GM12878 (cell line): ENCODE data around the gene TCF12. TPM values are rescaled to one million over a fixed set of nuclear protein-coding genes. Genes with fewer than 3 reads are reported as not detected.

Experiments used
- ATAC-seq: fragments of 200-7000 bp; cut with Tn5 transposase; 3 replicates; pipeline ENCODE4 v1.9.1; 2020; ENCODE audit warnings: mild to moderate bottlenecking, moderate library complexity
- BruUV-seq: library from RNA; stranded (reverse); fragments of 400-500 nt; replicated peaks from 2 replicates; lab custom pipeline; 2021; lab: Mats Ljungman, UMichigan
- CTCF ChIA-PET: fragments of 300-600 bp; sonication (Branson Sonifier 250); formaldehyde crosslinking; extraction: SDS; loops from one replicate; lab custom pipeline; 2021; ENCODE audit warnings: inconsistent platforms; lab: Yijun Ruan, JAX
- POLR2A ChIA-PET: fragments of 350-600 bp; formaldehyde crosslinking; extraction: SDS; loops from one replicate; lab custom pipeline; 2021; ENCODE audit warnings: inconsistent platforms; lab: Charles Lee
- RAD21 ChIA-PET: fragments of 300-600 bp; sonication (Branson Sonifier 250); formaldehyde crosslinking; loops from one replicate; lab custom pipeline; 2023; ENCODE audit warnings: antibody characterized with exemption; ENCODE audit not compliant: unreplicated experiment; lab: Charles Lee
- SMC1A ChIA-PET: fragments of 300-600 bp; sonication (Branson Sonifier 250); formaldehyde crosslinking; loops from one replicate; lab custom pipeline; 2023; ENCODE audit not compliant: unreplicated experiment, uncharacterized antibody; lab: Charles Lee
- DNase-seq: peaks from one replicate; pipeline ENCODE4 v3.0.0-alpha.2; 2011; ENCODE audit warnings: low read depth, low spot score
- FAIRE-seq: peaks from 3 replicates; lab custom pipeline; 2011; peaks lifted over from hg19 to GRCh38; lab: Jason Lieb, UNC
- H2AFZ ChIP-seq: 2 replicates; pipeline ENCODE4 v1.6.0; 2011; ENCODE audit warnings: low read depth, low read length, control low read depth; ENCODE audit not compliant: control insufficient read depth
- H3K27ac ChIP-seq: 2 replicates; pipeline ENCODE4 v1.5.1; 2011; ENCODE audit warnings: control low read depth; ENCODE audit not compliant: control insufficient read depth, insufficient read depth
- H3K27me3 ChIP-seq, 2 experiments: replicated peaks in 1 of 2; 2 replicates each; pipeline versions ENCODE4 v1.6.0 to v1.6.1; 2011; ENCODE audit warnings: low read length in 1 of 2; ENCODE audit not compliant: control insufficient read depth in 2 of 2, insufficient read depth in 2 of 2
- H3K36me3 ChIP-seq, 2 experiments: 2 replicates each; pipeline ENCODE4 v1.5.1; 2011; ENCODE audit warnings: low read length in 1 of 2; ENCODE audit not compliant: control insufficient read depth in 2 of 2, insufficient read depth in 2 of 2
- H3K4me1 ChIP-seq: 2 replicates; pipeline ENCODE4 v1.6.1; 2011; ENCODE audit warnings: mild to moderate bottlenecking, low read length, moderate library complexity, mixed read lengths; ENCODE audit not compliant: control insufficient read depth, insufficient read depth
- H3K4me2 ChIP-seq: 2 replicates; pipeline ENCODE4 v1.6.0; 2011; ENCODE audit warnings: control low read depth; ENCODE audit not compliant: control insufficient read depth, insufficient read depth
- H3K4me3 ChIP-seq: fragments of 200-600 bp; sonication (generic); 2 replicates; pipeline ENCODE4 v1.5.1; 2016
- H3K79me2 ChIP-seq: 2 replicates; pipeline ENCODE4 v1.6.0; 2011; ENCODE audit warnings: low read length; ENCODE audit not compliant: control insufficient read depth, insufficient read depth
- H3K9ac ChIP-seq: 2 replicates; pipeline ENCODE4 v1.8.0; 2011; ENCODE audit warnings: low read length, control low read depth, mixed read lengths; ENCODE audit not compliant: control insufficient read depth, insufficient read depth
- H3K9me3 ChIP-seq: replicated peaks from 3 replicates; pipeline ENCODE4 v1.5.1; 2011; ENCODE audit warnings: mild to moderate bottlenecking, low read length; ENCODE audit not compliant: control insufficient read depth, insufficient read depth
- H4K20me1 ChIP-seq: 2 replicates; pipeline ENCODE4 v1.6.0; 2011; ENCODE audit not compliant: control insufficient read depth, insufficient read depth
- BCL3 ChIP-seq: IDR thresholded peaks from 2 replicates; pipeline ENCODE4 v1.6.1; 2011; ENCODE audit warnings: borderline replicate concordance, low read depth, mild to moderate bottlenecking, moderate library complexity, low read length; ENCODE audit not compliant: insufficient read depth, poor library complexity, severe bottlenecking
- CBX5 ChIP-seq: sonication (generic); IDR thresholded peaks from 2 replicates; pipeline ENCODE4 v1.6.1; 2016; ENCODE audit warnings: low read depth, moderate library complexity, mild to moderate bottlenecking, inconsistent platforms
- CHD4 ChIP-seq: fragments of 200-600 bp; sonication (generic); IDR thresholded peaks from 2 replicates; pipeline ENCODE4 v1.6.1; 2016; ENCODE audit warnings: mild to moderate bottlenecking
- MTA3 ChIP-seq: IDR thresholded peaks from 2 replicates; pipeline ENCODE4 v1.6.1; 2012; ENCODE audit warnings: low read length, inconsistent platforms, borderline replicate concordance
- NFIC ChIP-seq: IDR thresholded peaks from 2 replicates; pipeline ENCODE4 v1.6.1; 2012; ENCODE audit warnings: low read depth, mild to moderate bottlenecking, inconsistent platforms, low read length, moderate library complexity
- NR2C2 ChIP-seq: IDR thresholded peaks from 2 replicates; pipeline ENCODE4 v1.6.1; 2011; ENCODE audit warnings: borderline replicate concordance, low read depth; ENCODE audit not compliant: control insufficient read depth, insufficient read length
- RAD51 ChIP-seq: fragments of 450-650 bp; IDR thresholded peaks from 2 replicates; pipeline ENCODE4 v1.6.1; 2016; ENCODE audit warnings: moderate library complexity, mild to moderate bottlenecking, inconsistent platforms
- RELA ChIP-seq: fragments of 450-650 bp; IDR thresholded peaks from 2 replicates; pipeline ENCODE4 v1.8.0; 2014; ENCODE audit warnings: borderline replicate concordance; ENCODE audit not compliant: partially characterized antibody
- RUNX3 ChIP-seq: IDR thresholded peaks from 2 replicates; pipeline ENCODE4 v1.6.1; 2012; ENCODE audit warnings: low read length, inconsistent platforms
- SMAD1 ChIP-seq: fragments of 450-650 bp; IDR thresholded peaks from 2 replicates; pipeline ENCODE4 v1.6.1; 2018; ENCODE audit warnings: mild to moderate bottlenecking, low read depth; ENCODE audit not compliant: partially characterized antibody
- TCF7 ChIP-seq: IDR thresholded peaks from 2 replicates; pipeline ENCODE4 v1.6.1; 2014; ENCODE audit warnings: antibody characterized with exemption, borderline replicate concordance
- ZNF384 ChIP-seq: IDR thresholded peaks from 2 replicates; pipeline ENCODE4 v1.6.1; 2012; ENCODE audit warnings: low read depth, mild to moderate bottlenecking, low read length, improper control_type of control experiment, borderline replicate concordance
- ZSCAN29 ChIP-seq: fragments of 450-650 bp; IDR thresholded peaks from 2 replicates; pipeline ENCODE4 v1.6.1; 2017; ENCODE audit warnings: mild to moderate bottlenecking, moderate library complexity
- in situ Hi-C: fragments of 300-500 bp; cut with MboI; formaldehyde crosslinking; loops from 9 replicates; pipeline ENCODE4 v1.14.3; 2018; ENCODE audit warnings: mixed read lengths
- intact Hi-C: fragments of 100-400 bp; cut with micrococcal nuclease; formaldehyde crosslinking; loops from one replicate; pipeline ENCODE4 v1.14.2; 2022; ENCODE audit not compliant: unreplicated experiment
- polyA plus RNA-seq, 11 experiments: library from polyadenylated mRNA; depleted of rRNA in 4 of 11; unstranded in 6 of 11; stranded (reverse) in 5 of 11; fragments of >200 nt; fragmentation: Nextera tagmentation in 4 of 11; fragmentation: Illumina TruSeq in 1 of 11; extraction: Ambion mirVana in 4 of 11; extraction: Trizol in 1 of 11; gene quantifications; 1 replicate in 1 of 11; 2 replicates in 10 of 11; pipeline versions ENCODE4 v1.2.1 to v1.2.3, GENCODE V29; 2011 to 2016; ENCODE audit warnings: inconsistent platforms in 2 of 11, missing spikeins in 2 of 11, low read depth in 1 of 11
- total RNA-seq, 4 experiments: library from RNA; depleted of rRNA in 3 of 4; stranded (reverse); fragments of >200 nt in 3 of 4; fragmentation: Illumina TruSeq in 1 of 4; extraction: Trizol in 1 of 4; gene quantifications; 2 replicates each; pipeline versions ENCODE4 v1.2.1 to v1.2.3, GENCODE V29; 2013 to 2021

TCF12 gene
- total and polyA plus RNA-seq, 10 of the 15 experiments (the other 5 are each of a cell fraction or from before 2014, with no cell fraction given) = 8.2 to 70.9 (median 49.5) TPM

- ChIA-PET CTCF (no interaction called here), POLR2A (no interaction called here), SMC1A (interaction anchor here (1.4 kb wide), 1 partner anchor 21 kb away, joined by 3 read pairs; no protein-coding TSS in a partner anchor), RAD21 (no interaction called here)
- intact Hi-C loops = no loop called here
- no peak overlapping the region for H3K9ac ChIP-seq
- no peak overlapping the region for H3K4me3 ChIP-seq
- H4K20me1 ChIP-seq = no peaks in the 10 kb centered on the region
- no peaks in the 10 kb centered on the region; a peak in 1 of 4 replicates for H3K36me3 ChIP-seq
- no peaks in the 10 kb centered on the region for H3K4me1 ChIP-seq
- no peak overlapping the region for H3K27ac ChIP-seq
- no peak overlapping the region for H3K4me2 ChIP-seq
- peaks cover 4% of the 10 kb centered on the region; the same call in 1 of the 3 replicates for H3K9me3 ChIP-seq
- no peak for DNase-seq
- no peaks in the 10 kb centered on the region for H3K27me3 ChIP-seq
- in situ Hi-C loops = no loop called here
- ATAC-seq = no peak
- FAIRE-seq = no peak
- H2AFZ ChIP-seq = no peak overlapping the region
- peaks cover 3% of the 10 kb centered on the region for H3K79me2 ChIP-seq
- TF ChIP-seq BCL3 = no peak
- no peak for TF ChIP-seq SMAD1
- no peak for TF ChIP-seq CHD4
- TF ChIP-seq RELA = no peak
- no peak for TF ChIP-seq CBX5
- TF ChIP-seq MTA3 = no peak
- no peak for TF ChIP-seq NR2C2
- no peak for TF ChIP-seq RAD51
- no peak for TF ChIP-seq ZNF384
- TF ChIP-seq TCF7 = no peak
- no peak for TF ChIP-seq ZSCAN29
- no peak for TF ChIP-seq RUNX3
- TF ChIP-seq NFIC = no peak
- TF ChIP-seq, all 136 proteins: peak for 0
- BruUV-seq = no TSS peak
Measured at GRCh38 chr15:56994280-56994679, 75.8 kb downstream of the TCF12 start.
